HCT116 (cell line): ENCODE data around the gene MGAT4A. TPM values are rescaled to one million over a fixed set of nuclear protein-coding genes. Genes with fewer than 3 reads are reported as not detected.

Source experiments
- ATAC-seq: fragments of 200-7000 bp; cut with Tn5 transposase; 2 replicates; pipeline ENCODE4 v1.9.1; 2020; ENCODE audit warnings: mild to moderate bottlenecking, moderate library complexity
- BruUV-seq: library from RNA; stranded (reverse); fragments of 400-500 nt; replicated peaks from 2 replicates; lab custom pipeline; 2021; lab: Mats Ljungman, UMichigan
- CTCF ChIA-PET: fragments of 300-600 bp; sonication (Branson Sonifier 250); formaldehyde crosslinking; loops from one replicate; lab custom pipeline; 2021; ENCODE audit warnings: antibody characterized with exemption; lab: Charles Lee
- POLR2A ChIA-PET: fragments of 300-600, 350-600 bp; sonication (Branson Sonifier 250); formaldehyde crosslinking; loops from one replicate; lab custom pipeline; 2021; ENCODE audit warnings: antibody characterized with exemption; lab: Charles Lee
- RAD21 ChIA-PET, 2 experiments: fragments of 300-600 bp; sonication (Branson Sonifier 250); formaldehyde crosslinking; loops; one replicate each; lab custom pipeline; 2023; ENCODE audit warnings: low total read pairs in 2 of 2; ENCODE audit not compliant: uncharacterized antibody in 2 of 2, unreplicated experiment in 2 of 2, low non-redundant PET in 1 of 2; lab: Charles Lee
- DNase-seq: peaks from one replicate; pipeline ENCODE4 v3.0.0-alpha.2; 2010; ENCODE audit warnings: low read depth, low spot score
- H2AFZ ChIP-seq: fragments of 200-600 bp; shearing (Covaris generic), sonication (generic); 2 replicates; pipeline ENCODE4 v1.6.1; 2017; ENCODE audit warnings: low read depth, mixed run types, mixed read lengths, antibody characterized with exemption, low read length; ENCODE audit not compliant: poor library complexity, severe bottlenecking
- H3K27ac ChIP-seq: 2 replicates; pipeline ENCODE4 v1.5.1; 2012; ENCODE audit warnings: low read depth, low read length
- H3K27me3 ChIP-seq: fragments of 200-600 bp; sonication (generic); 2 replicates; pipeline ENCODE4 v1.6.1; 2016; ENCODE audit warnings: mixed run types, low read length, mixed read lengths; ENCODE audit not compliant: insufficient read depth
- H3K36me3 ChIP-seq, 2 experiments: fragments of 200-500 bp in 1 of 2; fragments of 200-600 bp in 1 of 2; sonication (Bioruptor generic) in 1 of 2; sonication (generic) in 1 of 2; 2 replicates each; pipeline versions ENCODE4 v1.5.1 to v1.6.1; 2014 to 2016; ENCODE audit warnings: low read length in 2 of 2, inconsistent platforms in 1 of 2, mixed read lengths in 1 of 2, mixed run types in 1 of 2; ENCODE audit not compliant: insufficient read depth in 2 of 2, control insufficient read depth in 1 of 2
- H3K4me1 ChIP-seq, 2 experiments: fragments of 200-600 bp in 1 of 2; sonication (generic) in 1 of 2; 2 replicates each; pipeline versions ENCODE4 v1.5.1 to v1.6.1; 2012 to 2017; ENCODE audit warnings: low read length in 2 of 2, inconsistent platforms in 1 of 2, mild to moderate bottlenecking in 1 of 2, mixed read lengths in 1 of 2, mixed run types in 1 of 2, moderate library complexity in 1 of 2; ENCODE audit not compliant: insufficient read depth in 2 of 2, control insufficient read depth in 1 of 2
- H3K4me2 ChIP-seq: fragments of 200-600 bp; sonication (generic); 2 replicates; pipeline ENCODE4 v1.6.1; 2017; ENCODE audit warnings: mixed run types, low read length, mixed read lengths
- H3K4me3 ChIP-seq, 2 experiments: fragments of 200-600 bp in 1 of 2; sonication (generic) in 1 of 2; replicated peaks in 1 of 2; 2 replicates each; pipeline ENCODE4 v1.5.1; 2011 to 2016; ENCODE audit warnings: low read length in 2 of 2, control low read depth in 1 of 2, low read depth in 1 of 2, mild to moderate bottlenecking in 1 of 2, mixed read lengths in 1 of 2, mixed run types in 1 of 2
- H3K79me2 ChIP-seq: fragments of 200-600 bp; sonication (generic); 2 replicates; pipeline ENCODE4 v1.6.1; 2017; ENCODE audit warnings: mild to moderate bottlenecking, mixed run types, low read length, moderate library complexity, mixed read lengths; ENCODE audit not compliant: insufficient read depth
- H3K9ac ChIP-seq: fragments of 200-600 bp; sonication (generic); 2 replicates; pipeline ENCODE4 v1.6.1; 2016; ENCODE audit warnings: low read length, mixed read lengths
- H3K9me2 ChIP-seq: fragments of 200-600 bp; sonication (generic), shearing (Covaris generic); 2 replicates; pipeline ENCODE4 v1.6.1; 2017; ENCODE audit warnings: mixed run types, mild to moderate bottlenecking, moderate library complexity; ENCODE audit not compliant: insufficient read depth
- H3K9me3 ChIP-seq, 2 experiments: fragments of 200-500 bp in 1 of 2; fragments of 200-600 bp in 1 of 2; sonication (Bioruptor generic) in 1 of 2; sonication (generic) in 1 of 2; 2 replicates each; pipeline ENCODE4 v1.6.1; 2014 to 2017; ENCODE audit warnings: low read length in 2 of 2, mixed read lengths in 2 of 2, inconsistent platforms in 1 of 2, low read depth in 1 of 2, mild to moderate bottlenecking in 1 of 2, mixed run types in 1 of 2, moderate library complexity in 1 of 2; ENCODE audit not compliant: control insufficient read depth in 1 of 2, insufficient read depth in 1 of 2
- H4K20me1 ChIP-seq: fragments of 200-600 bp; sonication (generic), shearing (Covaris generic); 2 replicates; pipeline ENCODE4 v1.6.1; 2017; ENCODE audit warnings: mixed run types, mild to moderate bottlenecking, moderate library complexity; ENCODE audit not compliant: insufficient read depth
- ATF3 ChIP-seq: IDR thresholded peaks from 2 replicates; pipeline ENCODE4 v1.6.1; 2012
- CEBPB ChIP-seq: IDR thresholded peaks from 2 replicates; pipeline ENCODE4 v1.6.1; 2012; ENCODE audit warnings: low read depth
- CTCF ChIP-seq, 3 experiments: fragments of 200-600 bp in 1 of 3; sonication (generic) in 1 of 3; IDR thresholded peaks in 2 of 3; conservative IDR thresholded peaks in 1 of 3; 2 replicates each; pipeline ENCODE4 v1.5.1; 2012 to 2017; ENCODE audit warnings: low read depth in 2 of 3, low read length in 2 of 3, antibody characterized with exemption in 1 of 3, borderline replicate concordance in 1 of 3, control low read depth in 1 of 3, mild to moderate bottlenecking in 1 of 3, mixed read lengths in 1 of 3, mixed run types in 1 of 3, moderate library complexity in 1 of 3; ENCODE audit not compliant: insufficient read depth in 1 of 3
- EGR1 ChIP-seq: IDR thresholded peaks from 2 replicates; pipeline ENCODE4 v1.6.1; 2012; ENCODE audit warnings: low read depth
- ELF1 ChIP-seq: IDR thresholded peaks from 2 replicates; pipeline ENCODE4 v1.6.1; 2012; ENCODE audit warnings: low read depth, borderline replicate concordance
- EZH2 ChIP-seq: fragments of 200-600 bp; sonication (generic); IDR thresholded peaks from 2 replicates; pipeline ENCODE4 v1.6.1; 2017; ENCODE audit warnings: antibody characterized with exemption, mixed run types
- EZH2phosphoT487 ChIP-seq: fragments of 200-600 bp; IDR thresholded peaks from 2 replicates; pipeline ENCODE4 v1.6.1; 2018; ENCODE audit warnings: antibody characterized with exemption, borderline replicate concordance
- FOSL1 ChIP-seq: IDR thresholded peaks from 2 replicates; pipeline ENCODE4 v1.6.1; 2012; ENCODE audit warnings: low read depth
- JUND ChIP-seq: IDR thresholded peaks from 2 replicates; pipeline ENCODE4 v1.6.1; 2012
- MAX ChIP-seq: IDR thresholded peaks from 2 replicates; pipeline ENCODE4 v1.6.1; 2012
- POLR2A ChIP-seq: IDR thresholded peaks from 2 replicates; pipeline ENCODE4 v1.7.0; 2011; ENCODE audit warnings: borderline replicate concordance; ENCODE audit not compliant: insufficient read depth, insufficient read length; ENCODE audit errors: extremely low read depth
- POLR2AphosphoS5 ChIP-seq: IDR thresholded peaks from 2 replicates; pipeline ENCODE4 v1.6.1; 2011; ENCODE audit warnings: mild to moderate bottlenecking, low read depth, low read length, moderate library complexity
- RAD21 ChIP-seq: IDR thresholded peaks from 2 replicates; pipeline ENCODE4 v1.6.1; 2012; ENCODE audit warnings: low read depth, mild to moderate bottlenecking
- REST ChIP-seq: IDR thresholded peaks from 2 replicates; pipeline ENCODE4 v1.6.1; 2012; ENCODE audit warnings: low read depth
- SIN3A ChIP-seq: IDR thresholded peaks from 2 replicates; pipeline ENCODE4 v1.6.1; 2012; ENCODE audit warnings: low read depth
- SP1 ChIP-seq: IDR thresholded peaks from 2 replicates; pipeline ENCODE4 v1.6.1; 2012; ENCODE audit warnings: low read depth
- TCF7L2 ChIP-seq: IDR thresholded peaks from 2 replicates; pipeline ENCODE4 v1.7.0; 2011; ENCODE audit warnings: borderline replicate concordance, inconsistent platforms; ENCODE audit not compliant: insufficient read depth, insufficient read length; ENCODE audit errors: extremely low read depth
- YY1 ChIP-seq: IDR thresholded peaks from 2 replicates; pipeline ENCODE4 v1.6.1; 2011; ENCODE audit warnings: low read length, low read depth, moderate library complexity, mild to moderate bottlenecking; ENCODE audit not compliant: insufficient replicate concordance; ENCODE audit errors: extremely low read depth
- ZBTB33 ChIP-seq: IDR thresholded peaks from 2 replicates; pipeline ENCODE4 v1.6.1; 2011; ENCODE audit warnings: mild to moderate bottlenecking, low read length, moderate library complexity; ENCODE audit not compliant: insufficient replicate concordance; ENCODE audit errors: extremely low read depth
- intact Hi-C: fragments of 100-400 bp; cut with micrococcal nuclease; formaldehyde crosslinking; loops from 2 replicates; pipeline ENCODE4 v1.10.0; 2022
- total RNA-seq: library from RNA; stranded (reverse); gene quantifications from one replicate; pipeline ENCODE4 v1.2.1, GENCODE V29; 2021; ENCODE audit not compliant: unreplicated experiment

MGAT4A gene
- total RNA-seq, 1 experiment from 2014 or later, result 10.2 TPM

- TF ChIP-seq POLR2A (no peak), EGR1 (no peak), POLR2AphosphoS5 (no peak)
These were observed 10.6 kb downstream of the MGAT4A start (continued) for GRCh38 chr2:98720286-98720685.

GRCh38 chr2:98717621-98718020 is 13.3 kb downstream of the MGAT4A start:
- ATAC-seq, result no peak
- Histone ChIP-seq H4K20me1 (no peaks in the 10 kb centered on the region), H3K4me3 (no peak overlapping the region), H3K9ac (no peak overlapping the region), H3K9me3 (no peaks in the 10 kb centered on the region), H3K4me1 (no peaks in the 10 kb centered on the region), H2AFZ (no peak overlapping the region), H3K27me3 (no peaks in the 10 kb centered on the region), H3K36me3 (no peaks in the 10 kb centered on the region), H3K9me2 (no peaks in the 10 kb centered on the region), H3K27ac (no peak overlapping the region), H3K79me2 (no peaks in the 10 kb centered on the region), H3K4me2 (no peak overlapping the region)
- no peak for DNase-seq
- intact Hi-C loops, result no loop called here
- no TSS peak for BruUV-seq
- TF ChIP-seq EGR1 (no peak), CTCF (IDR thresholded peaks at IDR 0.05 in 2 of 3, conservative IDR thresholded peaks at IDR 0.05 in 1 of 3; ENCODE audit: borderline replicate concordance in 1 of 3, insufficient read depth in 1 of 3, low read depth in 2 of 3, low read length in 2 of 3) (no peak), CEBPB (no peak), YY1 (no peak), SIN3A (no peak), SP1 (no peak), ELF1 (no peak), RAD21 (no peak), JUND (no peak), EZH2 (no peak), EZH2phosphoT487 (no peak), FOSL1 (no peak), REST (no peak), ATF3 (no peak), MAX (no peak), ZBTB33 (no peak), POLR2AphosphoS5 (no peak), POLR2A (no peak), TCF7L2 (no peak)
- ChIA-PET RAD21 (no interaction called here), CTCF (no interaction called here), POLR2A (no interaction called here)
